Measurements from ENCODE around the gene NLRP6.
"Not testable (repeated sequence)": the region's sequence is repeated elsewhere in the genome, so short reads cannot be mapped to it uniquely, and the experiment has no call there.

NLRP6 gene

GRCh38 chr11:303363-303762 is 25.2 kb downstream of the NLRP6 start:
- no peak overlapping the region for H3K4me3 Mint-ChIP-seq

GRCh38 chr11:304061-304506 is 25.9 kb downstream of the NLRP6 start:
- H3K27ac Mint-ChIP-seq: no peak overlapping the region
- ATAC-seq (no peak), DNase-seq (ENCODE audit: low spot score in 2 of 2) (no peak)
- peaks cover 21% of the 10 kb centered on the region for H3K36me3 Mint-ChIP-seq
- peaks cover 39% of the 10 kb centered on the region for H3K4me1 Mint-ChIP-seq
- no peaks in the 10 kb centered on the region for H3K9me3 Mint-ChIP-seq
- H3K4me3 Mint-ChIP-seq: no peak overlapping the region

More at GRCh38 chr11:303363-303762, 25.2 kb downstream of the NLRP6 start:
- DNase-seq (ENCODE audit: low spot score in 2 of 2): no peak
- no peak overlapping the region for H3K27ac Mint-ChIP-seq
- no peak for ATAC-seq
- no peaks in the 10 kb centered on the region for H3K9me3 Mint-ChIP-seq
- H3K4me1 Mint-ChIP-seq: peaks cover 33% of the 10 kb centered on the region
- peaks cover 14% of the 10 kb centered on the region for H3K36me3 Mint-ChIP-seq

GRCh38 chr11:304915-305843 is 27.0 kb downstream of the NLRP6 start:
- no peaks in the 10 kb centered on the region for H3K9me3 Mint-ChIP-seq
- peaks cover 46% of the 10 kb centered on the region for H3K4me1 Mint-ChIP-seq
- H3K36me3 Mint-ChIP-seq: peaks cover 30% of the 10 kb centered on the region
- H3K4me3 Mint-ChIP-seq: no peak overlapping the region
- no peak for DNase-seq (ENCODE audit: low spot score in 2 of 2)
- no peak for ATAC-seq
- no peak overlapping the region for H3K27ac Mint-ChIP-seq

- H3K36me3 Mint-ChIP-seq: peaks cover 30% of the 10 kb centered on the region
- no peak overlapping the region for H3K27ac Mint-ChIP-seq
- no peaks in the 10 kb centered on the region for H3K9me3 Mint-ChIP-seq
- peak overlapping the region; percentile 90 for H3K4me3 Mint-ChIP-seq
- ATAC-seq (no peak), DNase-seq (ENCODE audit: low spot score in 2 of 2) (no peak)
- peaks cover 39% of the 10 kb centered on the region for H3K4me1 Mint-ChIP-seq
These were observed 27.6 kb downstream of the NLRP6 start for GRCh38 chr11:305844-306211.

GRCh38 chr11:306645-307371 is 28.6 kb downstream of the NLRP6 start:
- Mint-ChIP-seq H3K36me3 (peaks cover 30% of the 10 kb centered on the region), H3K4me3 (peak overlapping the region; percentile 90), H3K4me1 (peaks cover 40% of the 10 kb centered on the region), H3K27ac (peak overlapping the region; percentile 29), H3K9me3 (no peaks in the 10 kb centered on the region)
- ATAC-seq: no peak
- no peak for DNase-seq (ENCODE audit: low spot score in 2 of 2)

- DNase-seq (ENCODE audit: low spot score in 2 of 2); H3K9me3 Mint-ChIP-seq: not testable (repeated sequence)
- H3K27ac Mint-ChIP-seq: peak within 1 kb of the TSS; percentile 90
- ATAC-seq: peak; percentile 62
- H3K4me1 Mint-ChIP-seq: peaks cover 48% of the 10 kb centered on the region
- peak within 1 kb of the TSS; percentile 90 for H3K4me3 Mint-ChIP-seq
- H3K36me3 Mint-ChIP-seq: peaks cover 30% of the 10 kb centered on the region
These were observed 29.8 kb downstream of the NLRP6 start, which contains the start of gene IFITM2 for GRCh38 chr11:307766-308708. Gene IFITM2, plus strand, starts transcription at chr11:307816. Its CDS starts 377 bp downstream, at chr11:308193.

GRCh38 chr11:308740-309665 is 30.8 kb downstream of the NLRP6 start:
- peaks cover 30% of the 10 kb centered on the region for H3K36me3 Mint-ChIP-seq
- peak overlapping the region; percentile 90 for H3K27ac Mint-ChIP-seq
- H3K4me1 Mint-ChIP-seq: peaks cover 55% of the 10 kb centered on the region
- peak; percentile 14 for ATAC-seq
- H3K9me3 Mint-ChIP-seq; DNase-seq (ENCODE audit: low spot score in 2 of 2): not testable (repeated sequence)
- peak overlapping the region; percentile 90 for H3K4me3 Mint-ChIP-seq

GRCh38 chr11:309979-310572 is 31.9 kb downstream of the NLRP6 start:
- Mint-ChIP-seq H3K4me1 (peaks cover 63% of the 10 kb centered on the region), H3K4me3 (peak overlapping the region; percentile 90), H3K27ac (peak overlapping the region; percentile 90), H3K36me3 (peaks cover 36% of the 10 kb centered on the region)
- not testable (repeated sequence) for DNase-seq (ENCODE audit: low spot score in 2 of 2); H3K9me3 Mint-ChIP-seq; ATAC-seq

- H3K36me3 Mint-ChIP-seq: peaks cover 38% of the 10 kb centered on the region
- not testable (repeated sequence) for H3K9me3 Mint-ChIP-seq; DNase-seq (ENCODE audit: low spot score in 2 of 2)
- ATAC-seq: peak; percentile 27
- peak overlapping the region; percentile 83 for H3K4me3 Mint-ChIP-seq
- peaks cover 56% of the 10 kb centered on the region for H3K4me1 Mint-ChIP-seq
- peak overlapping the region; percentile 96 for H3K27ac Mint-ChIP-seq
These were observed 33.0 kb downstream of the NLRP6 start for GRCh38 chr11:311013-311748.

- no peaks in the 10 kb centered on the region for H3K9me3 Mint-ChIP-seq
- peaks cover 47% of the 10 kb centered on the region for H3K36me3 Mint-ChIP-seq
- peaks cover 67% of the 10 kb centered on the region for H3K4me1 Mint-ChIP-seq
- peak overlapping the region; percentile 96 for H3K27ac Mint-ChIP-seq
- H3K4me3 Mint-ChIP-seq: peak overlapping the region; percentile 83
- DNase-seq (ENCODE audit: low spot score in 2 of 2) (no peak), ATAC-seq (peak; percentile 34)
These were observed 34.0 kb downstream of the NLRP6 start for GRCh38 chr11:312092-312816.

- H3K4me1 Mint-ChIP-seq: peaks cover 66% of the 10 kb centered on the region
- peak overlapping the region; percentile 96 for H3K27ac Mint-ChIP-seq
- DNase-seq (ENCODE audit: low spot score in 2 of 2) (no peak), ATAC-seq (no peak)
- H3K36me3 Mint-ChIP-seq: peaks cover 49% of the 10 kb centered on the region
- H3K4me3 Mint-ChIP-seq: peak overlapping the region; percentile 83
- H3K9me3 Mint-ChIP-seq: no peaks in the 10 kb centered on the region
These were observed 35.1 kb downstream of the NLRP6 start for GRCh38 chr11:313304-313786.

GRCh38 chr11:313787-314553 is 35.8 kb downstream of the NLRP6 start, which contains the start of gene IFITM1:
Gene IFITM1, plus strand, starts transcription at chr11:314040. Its CDS starts 131 bp downstream, at chr11:314171.
- DNase-seq (ENCODE audit: low spot score in 2 of 2) (peak in 1 of 2 donors; percentile 82), ATAC-seq (peak; percentile 55)
- Mint-ChIP-seq H3K4me3 (peak within 1 kb of the TSS; percentile 83), H3K9me3 (no peaks in the 10 kb centered on the region), H3K36me3 (peaks cover 43% of the 10 kb centered on the region), H3K4me1 (peaks cover 62% of the 10 kb centered on the region), H3K27ac (peak within 1 kb of the TSS; percentile 96)
